GM18517 (cell line): ENCODE results near the gene RAP1B.
A peak's percentile ranks its signal among the peaks of the same experiment; 100 is the strongest.

Experiments used
- ATAC-seq: cut with Tn5 transposase; IDR thresholded peaks from one replicate; pipeline ENCODE4 v1.9.1; 2021; ENCODE audit warnings: mild to moderate bottlenecking, moderate library complexity; ENCODE audit not compliant: unreplicated experiment

The RAP1B gene

DNA sequence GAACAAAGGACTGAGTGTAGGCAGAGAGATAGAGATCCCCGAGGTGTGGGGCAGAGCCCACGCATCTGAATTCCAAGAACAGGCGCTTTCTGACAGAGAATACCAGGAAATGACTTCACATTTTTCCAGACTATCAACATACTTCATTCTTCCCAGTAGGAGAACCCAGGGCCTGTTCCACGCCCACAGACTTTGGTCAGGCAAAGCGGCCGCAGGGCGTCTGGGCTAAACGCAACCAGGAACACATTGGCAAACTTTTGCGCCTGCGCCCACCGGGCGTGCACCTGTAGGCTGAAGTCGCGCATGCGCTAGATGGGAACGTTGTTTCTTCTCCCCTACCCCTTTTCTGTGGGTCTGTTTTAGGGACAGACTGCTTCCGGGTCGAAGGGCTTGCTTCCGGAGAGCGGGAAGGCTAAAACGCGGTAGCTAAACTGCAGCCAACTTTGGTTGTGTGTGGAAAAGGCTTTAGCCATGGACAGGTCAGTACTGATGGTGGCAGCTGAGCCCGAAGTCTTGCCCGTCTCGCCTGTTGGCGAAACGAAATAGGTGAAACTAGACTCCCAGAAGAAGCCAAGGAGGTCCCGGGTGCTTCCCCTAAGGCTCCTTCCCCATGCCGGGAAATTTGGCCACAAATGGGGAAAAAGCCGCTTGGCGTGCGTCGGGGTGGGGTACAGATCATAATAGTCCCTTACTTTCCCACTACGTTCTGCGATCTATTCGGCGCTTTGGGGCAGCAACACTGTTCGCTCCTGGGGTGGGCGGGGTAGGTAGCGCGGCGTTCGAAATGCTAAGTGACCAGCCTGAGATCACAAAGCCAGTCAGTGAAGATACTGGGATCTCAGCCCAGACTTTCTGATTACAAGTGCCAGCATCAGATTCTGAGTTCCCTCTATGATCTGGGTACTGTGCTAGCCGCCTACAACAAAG lies 76.2 kb downstream of the RAP1B start, which contains the start of gene NUP107:
TSS of gene NUP107 (plus strand) at position 384 of the 927 bp plus-strand sequence. CDS start at position 472, 88 bp downstream.
- ATAC-seq, result peak; percentile 97

DNA sequence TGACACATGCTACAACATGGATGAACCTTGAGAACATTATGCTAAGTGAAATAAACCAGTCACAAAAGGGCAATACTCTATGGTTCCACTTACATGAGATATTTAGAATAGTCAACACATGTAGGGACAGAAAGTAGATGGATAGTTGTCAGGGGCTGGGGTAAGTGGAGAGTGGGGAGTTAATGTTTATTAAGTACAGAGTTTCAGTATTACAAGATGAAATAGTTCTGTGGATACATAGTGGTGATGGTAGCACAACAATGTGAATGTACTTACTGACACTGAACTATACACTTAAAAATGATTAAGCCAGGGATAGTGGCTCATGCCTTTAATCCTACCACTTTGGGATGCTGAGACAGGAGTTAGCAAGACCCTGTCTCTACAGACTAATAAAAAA lies 84.8 kb downstream of the RAP1B start:
- no peak for ATAC-seq

DNA sequence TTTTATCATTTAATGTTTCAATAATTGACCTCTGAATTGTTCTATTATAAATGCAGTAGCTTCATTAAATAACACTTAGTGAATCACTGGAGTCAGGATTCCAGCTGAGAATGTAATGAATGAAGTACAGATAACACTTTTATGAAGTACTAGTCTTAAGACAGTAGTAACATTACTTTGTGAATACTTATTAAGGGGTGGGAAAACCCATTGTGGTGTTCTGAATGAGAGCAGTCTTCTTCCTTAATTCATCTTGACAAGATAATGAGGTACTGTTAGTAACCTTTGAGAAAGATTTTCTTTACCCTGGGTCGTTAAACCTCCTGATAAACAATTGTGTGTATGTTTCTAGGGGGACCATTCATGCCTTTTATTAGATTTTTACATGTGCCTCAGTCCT lies 88.8 kb downstream of the RAP1B start:
- ATAC-seq, result no peak
